Stimulated activated CD8-positive, alpha-beta memory T cell treated with anti-CD3 and anti-CD28 coated beads, Interleukin-7, amount 100 ng/mL, for 48 hours (primary cell): ENCODE measurements around the gene GRAMD1B.
"Not testable (repeated sequence)": the region's sequence is repeated elsewhere in the genome, so short reads cannot be mapped to it uniquely, and the experiment has no call there.

Experiments
- DNase-seq, 2 donors: peaks; one replicate each; pipeline ENCODE4 v3.0.0-alpha.2; 2020; ENCODE audit warnings: low read depth in 1 of 2; ENCODE audit errors: extremely low read depth in 1 of 2

The GRAMD1B gene

DNA sequence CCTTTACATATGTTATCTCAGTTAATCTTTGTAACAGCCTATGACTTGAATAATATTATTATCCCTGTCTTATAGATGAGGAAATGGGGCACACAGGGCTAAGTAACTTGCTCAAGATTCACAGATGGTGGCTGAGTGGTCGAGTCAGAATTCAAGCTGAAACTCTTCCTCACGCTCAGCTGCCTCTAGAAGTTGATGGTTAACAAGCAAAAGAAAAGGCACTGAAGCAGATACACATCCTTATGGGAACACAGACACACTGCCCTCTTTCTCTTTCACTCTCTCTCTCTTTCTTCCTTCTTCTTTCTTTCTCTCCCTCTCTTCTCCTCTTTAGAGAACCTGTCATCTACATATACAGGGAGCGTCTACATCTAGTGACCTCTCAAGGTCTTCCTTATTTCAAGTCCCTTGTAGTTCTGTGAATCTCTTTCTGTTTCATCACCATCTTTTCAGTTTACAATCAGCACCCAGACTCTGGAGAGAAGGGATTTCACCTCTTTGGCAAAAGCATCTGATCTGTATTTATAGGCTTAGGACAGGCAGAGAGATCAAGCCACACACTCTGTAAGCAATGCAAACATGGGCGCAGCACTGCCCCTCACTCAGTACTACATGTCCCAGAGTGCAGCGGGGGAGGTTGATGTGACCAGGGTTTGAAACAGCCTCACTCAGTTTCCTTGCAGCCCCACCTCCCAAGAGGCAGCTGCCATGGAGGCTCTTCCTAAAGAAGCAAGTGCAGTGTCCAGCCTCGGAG is 75.7 kb downstream of the GRAMD1B start:
- no peak for DNase-seq

DNA sequence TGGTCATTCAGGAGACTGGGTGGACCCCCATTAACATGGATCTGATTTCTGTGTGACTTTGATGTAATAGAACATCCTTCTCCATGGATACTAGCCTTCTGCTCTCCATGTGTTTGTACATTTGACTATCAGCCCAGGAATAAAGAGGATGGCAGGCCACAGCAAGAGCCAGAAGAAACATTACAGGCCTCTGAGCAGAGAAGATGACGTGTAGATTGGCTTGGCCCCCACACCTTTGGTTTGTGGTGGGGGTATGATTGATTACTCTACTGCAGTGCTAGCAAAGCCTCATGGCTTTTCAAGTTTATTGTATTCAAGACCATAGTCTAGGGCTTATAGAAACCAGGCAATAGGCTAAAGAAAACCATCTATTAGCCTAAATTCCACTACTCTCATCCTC is 77.0 kb downstream of the GRAMD1B start:
- no peak for DNase-seq

DNA sequence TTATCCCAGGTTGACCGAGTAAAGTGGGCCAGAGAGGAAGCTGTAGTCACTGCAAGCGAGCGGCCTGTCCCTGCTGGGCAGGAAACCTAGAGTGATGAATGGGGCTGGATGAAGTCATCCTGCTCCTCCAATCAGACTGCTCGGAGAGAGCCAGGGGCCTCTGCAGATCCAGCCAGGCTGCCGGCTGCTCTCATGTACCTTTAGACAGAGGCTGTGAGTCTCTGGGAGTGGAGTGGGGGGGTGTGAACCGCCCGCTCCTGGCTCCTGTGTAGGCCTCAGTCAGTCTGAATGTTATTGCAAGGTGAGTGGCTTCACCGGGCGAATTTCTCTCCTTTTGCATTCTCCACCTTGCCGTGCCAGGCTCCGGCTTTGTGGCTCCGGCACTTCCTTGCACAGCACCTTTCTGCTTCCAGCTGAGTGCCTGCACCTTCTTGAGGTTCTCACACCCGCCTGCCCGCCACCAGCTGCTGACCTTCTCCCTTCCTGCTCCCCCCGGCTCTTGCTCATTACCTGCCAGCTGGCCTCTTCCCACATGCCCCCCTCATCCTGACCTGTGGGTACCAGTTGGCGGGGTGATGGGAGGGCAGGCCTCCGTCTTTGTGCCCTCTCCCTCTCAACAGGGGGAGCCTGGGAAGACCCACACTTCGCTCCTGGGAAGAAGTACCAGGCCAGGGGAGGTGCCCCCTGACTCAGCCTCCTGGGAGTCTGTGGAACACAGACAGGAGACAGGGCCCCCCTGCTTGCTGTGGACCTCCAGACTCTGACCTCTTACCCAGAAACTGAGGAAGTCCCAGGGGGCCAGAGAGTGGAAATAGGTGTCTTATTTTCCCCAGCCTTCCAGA is 79.9 kb downstream of the GRAMD1B start:
- DNase-seq: no peak

DNA sequence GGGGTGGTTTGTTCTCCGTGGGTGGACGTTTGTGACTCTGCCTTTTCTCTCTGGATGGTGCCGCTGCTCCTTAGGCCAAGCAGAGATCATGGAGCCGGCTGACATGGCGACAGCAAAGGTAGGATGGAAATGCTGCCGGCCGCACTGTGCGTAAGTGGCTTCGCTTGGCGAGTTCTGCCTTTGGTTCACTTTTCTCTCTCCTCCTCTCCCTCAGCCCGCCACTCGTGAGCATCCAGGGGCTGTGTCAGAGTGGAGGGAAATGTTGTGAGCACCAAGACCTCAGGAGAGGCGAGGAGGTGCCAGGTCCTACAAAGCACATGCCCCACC is 80.5 kb downstream of the GRAMD1B start:
- no peak for DNase-seq

DNA sequence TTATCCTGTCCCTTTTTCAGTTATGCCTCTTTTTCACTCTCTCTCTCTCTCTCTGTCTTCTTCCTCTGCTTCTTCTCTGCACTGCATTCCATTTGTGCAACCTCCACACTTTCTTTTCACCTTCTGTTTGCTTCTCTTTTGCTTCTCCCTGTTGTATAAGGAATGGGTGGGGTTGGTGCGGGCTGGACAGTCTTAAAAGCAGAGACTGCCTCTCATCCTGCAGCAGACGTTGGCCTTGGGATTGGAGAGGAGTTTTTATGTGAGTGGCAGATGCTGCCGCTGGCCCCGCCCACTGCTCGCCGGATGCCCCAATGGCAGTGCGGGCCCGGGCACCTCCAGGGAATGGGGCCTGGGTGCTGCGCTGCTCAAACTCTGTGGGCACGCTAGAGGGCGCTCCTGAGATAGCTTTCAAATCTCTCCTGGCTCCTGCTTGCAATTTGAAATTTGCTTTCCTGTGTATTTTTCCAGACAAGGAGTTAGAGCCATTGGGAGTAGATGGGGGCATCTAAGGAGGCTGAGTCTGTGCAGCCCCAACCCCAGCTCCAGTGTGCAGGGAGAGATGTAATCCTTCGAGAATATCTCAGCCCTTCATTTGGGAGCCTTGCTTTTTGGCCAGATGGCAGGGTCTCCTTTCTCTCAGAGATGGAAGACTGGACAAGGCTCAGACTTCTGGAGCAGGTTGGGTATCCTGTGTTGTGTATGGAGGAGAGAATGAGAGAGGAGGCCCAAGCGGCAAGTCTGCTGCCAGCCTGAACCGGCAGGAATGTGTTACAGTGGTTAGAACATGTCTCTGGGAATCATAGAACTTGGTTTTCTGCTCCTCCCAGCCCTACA is 81.2 kb downstream of the GRAMD1B start:
- peak; percentile 51 to 61 for DNase-seq

DNA sequence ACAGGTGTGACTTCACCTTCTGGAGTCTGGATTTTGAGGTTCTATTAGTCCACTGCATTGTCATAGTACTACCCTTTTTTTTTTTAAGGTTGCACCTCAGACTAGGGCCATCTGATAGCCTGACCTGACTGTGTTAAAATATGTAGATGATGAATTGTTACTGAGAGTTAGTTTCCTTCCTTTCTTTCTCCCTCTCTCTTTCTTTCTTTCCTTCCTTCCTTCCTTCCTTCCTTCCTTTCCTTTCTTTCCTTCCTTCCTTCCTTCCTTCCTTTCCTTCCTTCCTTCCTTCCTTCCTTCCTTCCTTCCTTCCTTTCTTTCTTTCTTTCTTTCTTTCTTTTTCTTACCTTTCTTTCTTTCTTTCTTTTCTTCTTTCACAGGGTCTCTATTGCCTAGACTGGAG is 83.2 kb downstream of the GRAMD1B start:
- not testable (repeated sequence) for DNase-seq

- no peak for DNase-seq
These were observed 86.2 kb downstream of the GRAMD1B start for GRCh38 chr11:123516238-123516637.

- DNase-seq: no peak
These were observed 87.7 kb downstream of the GRAMD1B start for GRCh38 chr11:123517559-123518364.

DNA sequence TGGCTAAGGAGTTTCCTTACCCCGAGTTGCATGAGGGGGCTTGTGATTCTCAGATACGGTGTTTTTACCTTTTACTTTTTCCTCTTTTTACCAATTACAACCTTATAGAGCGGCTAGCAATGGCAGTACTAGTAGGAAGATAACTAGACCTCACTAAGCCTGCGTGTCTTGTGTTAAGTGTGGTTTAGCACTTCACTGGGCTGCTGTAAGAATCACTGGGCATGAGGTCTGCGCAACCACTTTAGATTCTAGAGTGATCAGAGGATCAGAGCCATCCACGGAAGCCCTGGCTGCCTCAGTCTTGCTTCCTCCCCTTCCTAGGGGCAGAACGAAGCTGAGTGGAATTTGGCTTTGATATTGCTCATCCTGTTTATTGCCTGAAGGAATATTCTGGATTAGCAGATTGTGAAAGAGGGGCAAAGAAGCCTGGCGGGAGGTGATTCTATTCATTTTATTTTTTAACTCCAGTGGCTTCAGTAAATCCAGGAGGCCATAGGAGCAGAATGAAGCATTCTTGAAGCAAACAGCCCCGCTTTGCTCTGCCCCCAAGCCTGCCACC is 88.5 kb downstream of the GRAMD1B start:
- DNase-seq: no peak

DNA sequence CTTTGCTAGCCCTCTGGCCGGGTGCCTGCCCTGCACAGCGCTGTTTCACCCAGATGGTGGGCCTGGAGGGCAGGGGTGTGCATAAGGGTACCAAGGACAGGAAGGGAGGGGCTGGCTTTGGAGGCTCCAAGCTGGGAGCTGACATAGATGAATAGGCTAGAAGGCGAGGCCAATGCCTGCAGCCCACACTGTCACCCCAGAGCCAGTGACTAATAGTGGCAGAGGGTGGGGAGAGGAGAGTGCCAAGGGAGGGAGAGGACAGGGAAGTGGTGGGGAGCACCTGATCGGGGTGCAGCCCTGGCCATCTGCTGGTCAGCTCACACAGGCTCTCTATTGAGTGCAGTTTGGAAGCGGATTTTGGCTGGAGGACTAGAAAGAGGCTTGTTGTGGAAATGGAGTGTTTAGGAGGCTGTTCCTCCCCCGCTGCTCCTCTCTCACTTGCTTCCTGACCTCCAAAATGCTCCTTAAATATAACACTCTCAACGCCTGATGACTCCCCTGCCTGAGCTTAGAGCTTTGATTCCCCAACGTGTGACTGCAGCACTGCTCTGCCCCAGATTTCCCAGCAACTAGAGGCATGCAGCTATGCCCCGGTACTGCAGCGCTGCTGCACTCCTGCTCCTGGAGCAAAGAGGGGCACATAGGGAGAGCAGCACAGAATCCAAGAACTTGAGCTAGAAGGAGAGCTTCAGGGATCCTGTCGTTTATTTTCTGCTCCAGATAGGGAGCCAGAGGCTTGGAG is 89.2 kb downstream of the GRAMD1B start:
- no peak for DNase-seq

- DNase-seq: no peak
These were observed 89.7 kb downstream of the GRAMD1B start for GRCh38 chr11:123519797-123520193.

DNA sequence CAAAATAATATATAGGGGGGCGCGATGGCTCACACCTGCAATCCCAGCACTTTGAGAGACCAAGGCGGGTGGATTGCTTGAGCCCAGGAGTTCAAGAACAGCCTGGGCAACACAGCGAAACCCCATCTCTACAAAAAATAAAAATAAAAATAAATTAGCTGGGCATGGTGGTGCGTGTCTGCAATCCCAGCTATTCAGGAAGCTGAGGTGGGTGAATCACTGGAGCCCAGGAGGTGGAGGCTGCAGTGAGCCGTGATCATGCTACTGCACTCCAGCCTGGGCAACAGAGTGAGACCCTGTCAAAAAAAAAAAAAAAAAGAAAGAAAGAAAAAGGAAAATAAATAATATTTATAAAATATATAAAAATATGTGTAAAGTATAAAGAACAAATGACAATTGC is 90.4 kb downstream of the GRAMD1B start:
- not testable (repeated sequence) for DNase-seq

DNA sequence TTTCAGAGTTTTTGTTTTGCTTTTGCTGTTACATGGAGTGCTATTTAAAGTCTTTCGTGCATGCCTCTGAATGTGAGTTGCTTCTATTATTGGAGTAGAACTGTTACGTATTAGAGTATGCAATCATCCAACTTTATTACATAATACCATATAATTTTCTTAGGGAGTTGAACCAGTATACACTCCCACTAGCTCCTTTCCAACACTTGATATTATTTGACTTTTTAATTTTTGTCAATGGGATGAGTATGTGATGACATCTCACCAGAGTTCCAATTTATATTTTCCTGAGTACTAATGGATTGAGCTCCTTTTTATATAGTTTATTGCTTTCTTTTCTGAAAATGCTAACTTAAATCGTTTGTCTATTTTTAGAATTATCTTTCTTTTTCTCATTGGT is 90.9 kb downstream of the GRAMD1B start:
- no peak for DNase-seq

DNA sequence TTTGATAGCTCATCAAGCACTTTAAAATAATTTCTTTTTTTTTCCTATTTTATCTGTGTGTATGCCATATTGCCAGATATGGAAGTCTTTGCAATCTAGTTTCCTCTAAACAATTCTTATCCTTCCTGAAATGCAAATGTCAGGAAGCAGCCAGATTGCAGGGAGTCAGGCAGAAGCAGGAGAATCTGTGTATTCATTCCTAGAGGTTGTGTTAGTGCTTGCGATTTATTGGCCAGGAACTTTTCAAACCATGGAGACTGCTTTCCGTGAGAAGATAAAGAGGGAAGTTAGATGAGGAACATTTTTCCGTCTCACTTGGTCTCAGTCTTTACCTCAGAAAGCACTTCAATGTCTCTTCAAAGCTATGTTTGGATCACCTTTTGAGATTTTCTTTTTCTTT is 91.9 kb downstream of the GRAMD1B start:
- no peak for DNase-seq

DNA sequence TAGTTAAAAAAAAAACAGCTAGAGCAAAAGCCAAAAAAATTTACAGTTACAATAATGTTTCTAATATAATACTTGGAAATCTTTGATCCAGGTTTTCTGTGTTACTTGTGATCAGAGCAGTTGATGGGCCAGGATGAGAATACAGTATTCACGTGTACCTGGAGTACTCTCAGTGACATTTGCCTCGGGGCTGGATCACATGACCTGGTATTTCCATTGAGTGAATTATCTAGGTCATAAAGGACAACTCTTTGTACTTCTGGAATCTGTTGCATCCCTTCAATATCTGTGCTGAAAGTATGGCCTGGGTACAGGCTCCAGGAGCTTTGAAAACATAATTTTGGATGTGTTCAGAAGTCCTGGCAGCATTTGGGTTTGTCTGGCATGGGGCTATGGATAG is 93.5 kb downstream of the GRAMD1B start:
- no peak for DNase-seq

DNA sequence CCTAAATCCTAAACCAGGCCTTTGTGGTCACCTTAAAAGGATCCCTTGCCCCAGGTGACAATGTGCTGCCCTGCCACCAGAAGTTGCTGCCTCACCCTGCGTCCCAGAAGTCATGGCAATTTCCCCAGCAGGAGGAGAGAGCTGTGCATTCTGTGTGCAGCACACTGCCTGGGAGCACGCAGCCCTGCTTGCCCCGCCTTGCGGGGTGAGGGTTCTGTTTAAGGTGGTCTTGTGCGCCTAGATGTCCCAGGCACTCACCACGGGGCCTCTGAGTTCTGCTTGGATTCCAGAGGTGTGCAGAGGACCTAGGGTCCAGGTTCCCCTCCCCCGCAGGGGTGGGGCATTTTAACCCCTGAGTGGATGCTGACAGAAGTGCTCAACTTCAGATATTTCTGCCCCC is 95.0 kb downstream of the GRAMD1B start:
- no peak for DNase-seq

DNA sequence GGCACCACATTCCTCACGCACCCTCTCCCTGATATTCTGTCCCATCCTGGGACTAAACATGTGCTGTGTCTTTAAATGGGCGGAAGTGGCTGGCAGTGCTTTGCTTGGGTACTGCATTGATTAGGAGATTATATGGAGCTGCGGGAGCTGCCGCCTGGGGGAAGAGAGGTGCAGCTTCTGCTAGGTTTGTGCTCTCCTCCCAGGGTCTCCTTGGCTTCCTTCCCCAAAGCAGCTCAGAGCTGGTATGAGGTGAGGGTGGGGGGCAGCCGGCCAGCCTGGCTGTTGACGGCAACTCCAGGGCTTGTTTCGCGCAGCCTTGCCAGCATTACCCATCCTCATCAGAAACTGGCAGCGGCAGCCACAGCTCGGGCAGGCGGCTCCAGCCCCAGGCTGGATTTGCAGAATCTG is 95.4 kb downstream of the GRAMD1B start:
- DNase-seq: no peak

- DNase-seq: no peak
These were observed 96.1 kb downstream of the GRAMD1B start for GRCh38 chr11:123526027-123526805.

DNA sequence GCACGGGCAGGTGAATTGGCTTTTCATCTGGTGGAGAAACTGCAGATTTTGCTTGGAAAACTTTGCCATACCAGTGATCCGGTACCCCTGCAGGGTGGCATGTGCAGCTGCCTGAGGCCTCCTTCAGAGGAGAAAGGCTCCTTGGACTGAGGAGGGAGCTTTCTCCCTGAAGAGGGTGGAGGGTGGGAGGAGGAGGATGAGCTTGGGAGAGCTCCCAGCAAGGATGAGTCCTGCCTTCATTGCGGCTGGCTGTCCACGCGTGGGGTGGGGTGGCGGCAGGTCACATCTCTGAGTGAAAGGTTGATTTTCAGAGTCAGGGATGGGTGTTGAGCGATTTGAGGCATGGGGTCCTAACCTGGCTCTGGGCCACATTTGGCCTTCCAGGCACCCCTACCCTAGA is 96.8 kb downstream of the GRAMD1B start:
- no peak for DNase-seq
